Nephron (organoid): ENCODE measurements around the gene ADAM20.

Source experiments
- H3K27ac Mint-ChIP-seq, 3 experiments: 2 replicates each; pipeline ENCODE4 v1.8.0; 2020; ENCODE audit warnings: mixed read lengths in 3 of 3, mild to moderate bottlenecking in 2 of 3, moderate library complexity in 1 of 3
- H3K27me3 Mint-ChIP-seq: 2 replicates; pipeline ENCODE4 v1.8.0; 2021; ENCODE audit warnings: low read depth, mild to moderate bottlenecking, moderate library complexity, mixed read lengths
- H3K36me3 Mint-ChIP-seq: 2 replicates; pipeline ENCODE4 v1.8.0; 2020; ENCODE audit warnings: low read depth, mixed read lengths
- H3K4me1 Mint-ChIP-seq: 2 replicates; pipeline ENCODE4 v1.8.0; 2020; ENCODE audit warnings: mixed read lengths
- H3K4me3 Mint-ChIP-seq, 3 experiments: 2 replicates each; pipeline ENCODE4 v1.8.0; 2020; ENCODE audit warnings: mild to moderate bottlenecking in 3 of 3, mixed read lengths in 3 of 3, moderate library complexity in 2 of 3
- H3K9me3 Mint-ChIP-seq: 2 replicates; pipeline ENCODE4 v1.8.0; 2020; ENCODE audit warnings: mixed read lengths
- CTCF ChIP-seq, 3 experiments: fragments of 200-600 bp; sonication (generic); IDR thresholded peaks; one replicate each; pipeline ENCODE4 v1.5.0; 2021; ENCODE audit warnings: antibody characterized with exemption in 3 of 3; ENCODE audit not compliant: unreplicated experiment in 3 of 3

The ADAM20 gene

DNA sequence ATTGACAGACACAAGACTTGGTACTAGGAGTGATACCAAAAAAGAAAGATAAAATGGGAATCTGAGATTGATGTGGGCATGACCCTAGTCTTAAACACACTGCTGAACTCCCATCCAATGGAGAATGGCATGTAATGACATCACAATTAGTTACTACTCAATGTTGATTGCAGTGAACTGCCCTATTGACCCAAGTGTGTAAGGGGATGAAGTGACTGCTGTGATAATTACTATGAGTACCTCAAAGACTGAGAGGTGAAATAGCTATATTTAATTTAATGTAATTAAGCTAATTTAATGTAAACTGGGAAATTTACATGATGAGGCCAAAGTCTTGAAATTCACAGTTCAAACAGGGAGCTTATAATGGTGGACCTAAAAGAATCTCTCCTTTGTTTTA, at the start of gene ADAM20:
Gene ADAM20, minus strand, starts transcription at position 101 of the 400 bp plus-strand sequence. CDS start 10,247 bp downstream, outside the sequence.
- TF ChIP-seq CTCF (IDR thresholded peaks at IDR 0.05; ENCODE audit: unreplicated experiment in 3 of 3), result no peak
- no peak within 1 kb of the TSS for H3K27ac Mint-ChIP-seq
- peaks cover 77% of the 10 kb centered on the region for H3K36me3 Mint-ChIP-seq

GRCh38 chr14:70576891-70577290, 42.1 kb upstream of the ADAM20 start:
- Mint-ChIP-seq H3K4me1 (no peaks in the 10 kb centered on the region), H3K27me3 (no peaks in the 10 kb centered on the region), H3K9me3 (peaks cover 9% of the 10 kb centered on the region), H3K27ac (no peak overlapping the region), H3K4me3 (no peak overlapping the region), H3K36me3 (peaks cover 68% of the 10 kb centered on the region)
- no peak for TF ChIP-seq CTCF (IDR thresholded peaks at IDR 0.05; ENCODE audit: unreplicated experiment in 3 of 3)

More for the DNA sequence above, at the start of gene ADAM20:
- H3K4me1 Mint-ChIP-seq, result peaks cover 12% of the 10 kb centered on the region
- peaks cover 50% of the 10 kb centered on the region for H3K9me3 Mint-ChIP-seq
- no peaks in the 10 kb centered on the region for H3K27me3 Mint-ChIP-seq
- no peak within 1 kb of the TSS for H3K4me3 Mint-ChIP-seq

DNA sequence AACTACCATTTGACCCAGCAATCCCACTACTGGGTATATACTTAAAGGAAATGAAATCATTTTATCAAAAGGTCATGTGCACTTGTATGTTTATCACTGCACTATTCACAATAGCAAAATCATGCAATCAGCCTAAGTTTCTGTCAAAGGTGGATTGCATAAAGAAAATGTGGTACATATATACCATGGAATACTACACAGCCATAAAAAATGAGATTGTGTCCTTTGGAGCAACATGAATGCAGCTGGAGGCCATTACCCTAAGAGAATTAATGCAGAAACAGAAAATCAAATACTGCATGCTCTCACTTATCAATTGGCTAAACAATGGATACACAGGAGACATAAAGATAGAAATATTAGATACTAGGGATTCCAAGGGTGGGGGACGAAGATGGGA, 38.2 kb upstream of the ADAM20 start:
- TF ChIP-seq CTCF (IDR thresholded peaks at IDR 0.05; ENCODE audit: unreplicated experiment in 3 of 3), result no peak
- Mint-ChIP-seq H3K27ac (no peak overlapping the region), H3K4me3 (no peak overlapping the region), H3K9me3 (peaks cover 8% of the 10 kb centered on the region), H3K27me3 (no peaks in the 10 kb centered on the region), H3K4me1 (no peaks in the 10 kb centered on the region), H3K36me3 (peaks cover 63% of the 10 kb centered on the region)

- Mint-ChIP-seq H3K27me3 (no peaks in the 10 kb centered on the region), H3K4me3 (no peak overlapping the region), H3K9me3 (peaks cover 15% of the 10 kb centered on the region), H3K4me1 (no peaks in the 10 kb centered on the region), H3K36me3 (peaks cover 70% of the 10 kb centered on the region), H3K27ac (no peak overlapping the region)
- TF ChIP-seq CTCF (IDR thresholded peaks at IDR 0.05; ENCODE audit: unreplicated experiment in 3 of 3), result no peak
These were observed 36.3 kb upstream of the ADAM20 start for GRCh38 chr14:70571139-70571538.

DNA sequence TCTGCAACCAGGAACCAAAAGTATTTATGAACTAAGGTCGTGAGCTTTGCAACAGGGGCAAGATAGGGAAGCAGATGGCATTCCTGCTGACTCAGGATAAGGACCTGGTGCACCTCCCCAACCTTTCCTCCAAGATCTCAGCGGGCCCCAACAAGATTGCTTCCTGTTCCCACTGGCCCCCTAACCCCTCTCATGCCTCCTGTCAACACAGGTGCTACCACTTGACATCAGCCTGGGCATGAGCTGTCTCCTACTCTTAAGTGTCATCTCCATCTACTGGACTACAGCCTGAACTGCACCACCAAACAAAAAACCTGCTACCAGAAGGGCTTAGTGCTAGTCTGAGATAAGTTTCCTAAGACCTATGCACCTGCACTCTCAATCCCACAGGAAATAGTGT, 33.0 kb upstream of the ADAM20 start:
- peak in 2 of 3 experiments; percentile 14 to 28 for TF ChIP-seq CTCF (IDR thresholded peaks at IDR 0.05; ENCODE audit: unreplicated experiment in 3 of 3)
- Mint-ChIP-seq H3K36me3 (peaks cover 88% of the 10 kb centered on the region), H3K9me3 (peaks cover 36% of the 10 kb centered on the region), H3K4me3 (no peak overlapping the region), H3K27ac (no peak overlapping the region), H3K27me3 (no peaks in the 10 kb centered on the region), H3K4me1 (no peaks in the 10 kb centered on the region)

DNA sequence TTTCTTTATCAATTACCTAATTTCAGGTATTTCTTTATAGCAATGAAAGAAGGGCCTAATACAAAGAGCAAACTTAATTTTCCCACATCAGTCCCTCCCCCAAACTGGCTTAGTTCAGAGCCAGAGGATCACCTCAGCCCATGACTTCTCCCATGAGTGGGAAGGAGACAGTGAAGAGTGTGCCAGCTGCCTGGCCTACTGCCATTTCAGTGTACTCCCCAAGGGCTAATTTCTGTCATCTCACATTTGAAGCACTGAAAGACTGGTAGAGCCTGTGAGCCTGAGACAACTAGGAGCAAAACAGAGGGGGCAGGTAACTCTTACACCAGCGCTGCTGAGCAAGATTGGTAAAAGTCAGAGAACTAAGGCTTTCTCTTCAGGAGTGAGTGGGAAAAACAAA, 29.1 kb upstream of the ADAM20 start:
- no peak overlapping the region for H3K27ac Mint-ChIP-seq
- TF ChIP-seq CTCF (IDR thresholded peaks at IDR 0.05; ENCODE audit: unreplicated experiment in 3 of 3), result no peak
- H3K4me3 Mint-ChIP-seq, result no peak overlapping the region
- peaks cover 84% of the 10 kb centered on the region for H3K36me3 Mint-ChIP-seq
- H3K9me3 Mint-ChIP-seq, result peaks cover 46% of the 10 kb centered on the region
- H3K27me3 Mint-ChIP-seq, result no peaks in the 10 kb centered on the region
- no peaks in the 10 kb centered on the region for H3K4me1 Mint-ChIP-seq
